ENCODE measurements around the gene SLC9A9.

DNA sequence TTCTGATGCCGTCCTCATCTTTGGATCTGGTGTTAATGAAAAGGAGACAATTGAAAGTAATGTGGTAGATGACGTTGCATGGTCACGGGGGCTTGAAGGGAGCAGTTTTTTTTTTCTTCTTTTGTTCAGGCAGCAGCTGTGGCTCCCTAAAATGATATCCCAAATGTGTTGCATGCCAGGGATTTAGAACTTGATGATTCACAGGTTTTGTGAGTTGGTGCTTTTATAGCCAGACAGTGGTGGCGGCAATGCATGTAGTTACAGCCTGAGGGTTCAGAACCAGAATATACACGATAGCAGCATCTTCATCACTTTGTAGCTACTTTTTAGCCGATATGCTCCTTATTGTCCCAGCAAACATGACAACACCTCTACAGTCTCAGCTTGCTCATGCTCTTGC lies 595.3 kb downstream of the SLC9A9 start:
- TF ChIP-seq, protein P1, sequence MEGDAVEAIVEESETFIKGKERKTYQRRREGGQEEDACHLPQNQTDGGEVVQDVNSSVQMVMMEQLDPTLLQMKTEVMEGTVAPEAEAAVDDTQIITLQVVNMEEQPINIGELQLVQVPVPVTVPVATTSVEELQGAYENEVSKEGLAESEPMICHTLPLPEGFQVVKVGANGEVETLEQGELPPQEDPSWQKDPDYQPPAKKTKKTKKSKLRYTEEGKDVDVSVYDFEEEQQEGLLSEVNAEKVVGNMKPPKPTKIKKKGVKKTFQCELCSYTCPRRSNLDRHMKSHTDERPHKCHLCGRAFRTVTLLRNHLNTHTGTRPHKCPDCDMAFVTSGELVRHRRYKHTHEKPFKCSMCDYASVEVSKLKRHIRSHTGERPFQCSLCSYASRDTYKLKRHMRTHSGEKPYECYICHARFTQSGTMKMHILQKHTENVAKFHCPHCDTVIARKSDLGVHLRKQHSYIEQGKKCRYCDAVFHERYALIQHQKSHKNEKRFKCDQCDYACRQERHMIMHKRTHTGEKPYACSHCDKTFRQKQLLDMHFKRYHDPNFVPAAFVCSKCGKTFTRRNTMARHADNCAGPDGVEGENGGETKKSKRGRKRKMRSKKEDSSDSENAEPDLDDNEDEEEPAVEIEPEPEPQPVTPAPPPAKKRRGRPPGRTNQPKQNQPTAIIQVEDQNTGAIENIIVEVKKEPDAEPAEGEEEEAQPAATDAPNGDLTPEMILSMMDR (conservative IDR thresholded peaks at IDR 0.05 in 1 of 2, IDR thresholded peaks at IDR 0.05 in 1 of 2; ENCODE audit: low read depth in 1 of 2, low read length in 2 of 2) = no peak
- TF ChIP-seq EZH2 (IDR thresholded peaks at IDR 0.05; ENCODE audit: low read length, missing control alignments) = no peak

Measured in fibroblast of lung (primary cell).